Transverse colon (tissue), 4 donors: ENCODE results near the gene HIP1. TPM values are rescaled to one million over a fixed set of nuclear protein-coding genes. Genes with fewer than 3 reads are reported as not detected.
"Not testable (repeated sequence)": the region's sequence is repeated elsewhere in the genome, so short reads cannot be mapped to it uniquely, and the experiment has no call there.

Experiments used
- DNase-seq: peaks from one replicate; pipeline ENCODE4 v3.0.0-alpha.2; 2019
- H3K27ac ChIP-seq, 4 donors: fragments of 200-600 bp; sonication (generic); 2 replicates each; pipeline ENCODE4 v1.5.1; 2016 to 2018; ENCODE audit warnings: inconsistent platforms in 4 of 4
- H3K27me3 ChIP-seq: fragments of 200-600 bp; sonication (generic); 2 replicates; pipeline ENCODE4 v1.5.1; 2017; ENCODE audit warnings: inconsistent platforms
- H3K36me3 ChIP-seq, 4 donors: fragments of 200-600 bp; sonication (generic); 2 replicates each; pipeline ENCODE4 v1.5.1; 2017 to 2019; ENCODE audit warnings: inconsistent platforms in 4 of 4
- H3K4me1 ChIP-seq, 4 donors: fragments of 200-600 bp; sonication (generic); 2 replicates each; pipeline ENCODE4 v1.5.1; 2017 to 2020; ENCODE audit warnings: inconsistent platforms in 4 of 4
- H3K4me3 ChIP-seq, 4 donors: fragments of 200-600 bp; sonication (generic); 1 replicate in 1 of 4; 2 replicates in 3 of 4; pipeline versions ENCODE4 v1.5.1 to v1.6.1; 2017 to 2019; ENCODE audit warnings: inconsistent platforms in 4 of 4
- H3K9me3 ChIP-seq, 2 donors: fragments of 200-600 bp; sonication (generic); 2 replicates each; pipeline ENCODE4 v1.5.1; 2017 to 2019; ENCODE audit warnings: inconsistent platforms in 2 of 2
- EP300 ChIP-seq: sonication (generic); formaldehyde crosslinking; IDR thresholded peaks from one replicate; pipeline ENCODE4 v1.6.1; 2017; ENCODE audit warnings: antibody characterized with exemption, low read depth
- POLR2A ChIP-seq: fragments of 450-650 bp; IDR thresholded peaks from one replicate; pipeline ENCODE4 v1.6.1; 2016; ENCODE audit warnings: antibody characterized with exemption, mild to moderate bottlenecking, moderate library complexity
- POLR2AphosphoS5 ChIP-seq, 3 donors: sonication (generic); formaldehyde crosslinking; IDR thresholded peaks; one replicate each; pipeline ENCODE4 v1.6.1; 2016; ENCODE audit warnings: antibody characterized with exemption in 3 of 3
- WGBS, 2 donors: methylation state at CpG; one replicate each; pipeline ENCODE4 v1.1.5; 2018; ENCODE audit warnings: low coverage in 1 of 2; 5-methylcytosine and 5-hydroxymethylcytosine counted together
- in situ Hi-C, 4 donors: fragments of 200-750 bp; cut with MboI; loops; one replicate each; pipeline versions ENCODE4 v1.15.0 to v1.15.1; 2017; ENCODE audit warnings: low sequenced_read_pairs in 3 of 4, low pct_ligation_motif_present in 1 of 4, low pct_unique_long_range_greater_than_20kb in 1 of 4
- intact Hi-C: fragments of 100-400 bp; cut with DNase I; formaldehyde crosslinking; loops from one replicate; pipeline ENCODE4 v1.15.1; 2023; ENCODE audit warnings: low total_unique reads
- total RNA-seq, 4 donors: library from RNA; depleted of rRNA; stranded (reverse); fragments of >200 nt; gene quantifications; one replicate each; pipeline ENCODE4 v1.1.0, GENCODE V29; 2016
- TF ChIP-seq, protein P1 (sequence below), 5 experiments: fragments of 200-600 bp in 3 of 5; fragments of 450-650 bp in 2 of 5; sonication (generic) in 3 of 5; IDR thresholded peaks; 1 replicate in 2 of 5; 2 replicates in 3 of 5; pipeline ENCODE4 v1.5.1; 2016 to 2017; ENCODE audit warnings: antibody characterized with exemption in 5 of 5, inconsistent platforms in 3 of 5, mild to moderate bottlenecking in 2 of 5, moderate library complexity in 1 of 5

Gene HIP1
- total RNA-seq, 4 donors from 2014 or later, result 3.7 to 20.1 (median 4.7) TPM

DNA sequence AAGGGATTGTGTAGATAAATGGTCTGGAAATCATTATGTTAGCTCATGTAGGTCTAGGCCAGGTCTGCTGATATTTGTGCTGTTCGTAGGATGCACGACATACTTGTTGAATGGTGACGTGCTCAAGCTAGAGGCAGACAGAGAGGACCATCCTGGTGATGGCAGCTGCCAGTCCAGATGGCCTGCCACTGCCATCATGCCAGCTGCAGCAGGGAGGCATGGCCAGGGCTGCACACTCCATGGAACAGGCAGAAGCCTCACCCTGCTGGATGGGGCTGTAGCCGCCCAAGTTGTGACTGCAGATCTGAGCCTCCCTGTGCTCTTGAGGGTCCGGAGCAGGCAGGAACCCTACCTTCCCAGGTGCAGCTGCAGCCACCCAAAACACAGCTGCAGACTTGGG lies 166.3 kb downstream of the HIP1 start:
- TF ChIP-seq EP300, result no peak
- TF ChIP-seq POLR2AphosphoS5 (IDR thresholded peaks at IDR 0.05), result no peak
- TF ChIP-seq, protein P1, sequence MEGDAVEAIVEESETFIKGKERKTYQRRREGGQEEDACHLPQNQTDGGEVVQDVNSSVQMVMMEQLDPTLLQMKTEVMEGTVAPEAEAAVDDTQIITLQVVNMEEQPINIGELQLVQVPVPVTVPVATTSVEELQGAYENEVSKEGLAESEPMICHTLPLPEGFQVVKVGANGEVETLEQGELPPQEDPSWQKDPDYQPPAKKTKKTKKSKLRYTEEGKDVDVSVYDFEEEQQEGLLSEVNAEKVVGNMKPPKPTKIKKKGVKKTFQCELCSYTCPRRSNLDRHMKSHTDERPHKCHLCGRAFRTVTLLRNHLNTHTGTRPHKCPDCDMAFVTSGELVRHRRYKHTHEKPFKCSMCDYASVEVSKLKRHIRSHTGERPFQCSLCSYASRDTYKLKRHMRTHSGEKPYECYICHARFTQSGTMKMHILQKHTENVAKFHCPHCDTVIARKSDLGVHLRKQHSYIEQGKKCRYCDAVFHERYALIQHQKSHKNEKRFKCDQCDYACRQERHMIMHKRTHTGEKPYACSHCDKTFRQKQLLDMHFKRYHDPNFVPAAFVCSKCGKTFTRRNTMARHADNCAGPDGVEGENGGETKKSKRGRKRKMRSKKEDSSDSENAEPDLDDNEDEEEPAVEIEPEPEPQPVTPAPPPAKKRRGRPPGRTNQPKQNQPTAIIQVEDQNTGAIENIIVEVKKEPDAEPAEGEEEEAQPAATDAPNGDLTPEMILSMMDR (IDR thresholded peaks at IDR 0.05), result no peak
- TF ChIP-seq POLR2A, result no peak
- peaks cover 0 to 5% (median 0%) of the 10 kb centered on the region in 4 donors for H3K36me3 ChIP-seq
- no peaks in the 10 kb centered on the region for H3K4me1 ChIP-seq
- intact Hi-C loops (no loop called here), in situ Hi-C loops (no loop called here)
- no peaks in the 10 kb centered on the region for H3K9me3 ChIP-seq
- no peak overlapping the region for H3K4me3 ChIP-seq
- DNase-seq, result no peak
- WGBS, 2 donors, result 98% methylated on average over 4 of the region's 5 CpGs; no CpG with 5 or more reads in 1 of the 2 donors
- H3K27ac ChIP-seq, result no peak overlapping the region
- H3K27me3 ChIP-seq, result no peaks in the 10 kb centered on the region

DNA sequence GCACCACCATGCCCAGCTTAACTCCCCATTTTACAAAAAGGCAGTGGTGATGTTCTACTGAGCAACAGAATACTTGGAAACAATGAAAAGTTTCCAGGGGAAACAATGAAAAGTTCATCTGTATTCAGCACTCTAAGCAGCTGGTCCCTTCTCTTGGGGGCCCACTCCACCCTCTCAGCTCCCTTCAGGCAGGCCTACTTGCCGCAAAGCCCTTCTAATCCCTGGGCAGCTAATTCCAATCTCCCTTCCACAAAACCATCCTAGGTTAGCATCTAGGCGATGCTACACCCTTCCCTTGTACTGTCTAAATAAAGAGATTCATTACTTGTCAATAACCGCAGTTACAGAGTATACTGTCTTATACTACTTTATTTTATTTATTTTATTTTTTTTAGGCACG lies 167.5 kb downstream of the HIP1 start:
- in situ Hi-C loops (no loop called here), intact Hi-C loops (no loop called here)
- Histone ChIP-seq H3K4me1 (no peaks in the 10 kb centered on the region), H3K27me3 (no peaks in the 10 kb centered on the region), H3K9me3 (no peaks in the 10 kb centered on the region), H3K27ac (no peak overlapping the region), H3K36me3 (peaks cover 0 to 5% (median 0%) of the 10 kb centered on the region in 4 donors), H3K4me3 (no peak overlapping the region)
- WGBS, 2 donors, result 94 to 100% methylated on average over 4 of the region's 4 CpGs
- TF ChIP-seq, protein P1 (IDR thresholded peaks at IDR 0.05), result no peak
- TF ChIP-seq POLR2AphosphoS5 (IDR thresholded peaks at IDR 0.05) (no peak), POLR2A (no peak), EP300 (no peak)
- DNase-seq, result no peak

DNA sequence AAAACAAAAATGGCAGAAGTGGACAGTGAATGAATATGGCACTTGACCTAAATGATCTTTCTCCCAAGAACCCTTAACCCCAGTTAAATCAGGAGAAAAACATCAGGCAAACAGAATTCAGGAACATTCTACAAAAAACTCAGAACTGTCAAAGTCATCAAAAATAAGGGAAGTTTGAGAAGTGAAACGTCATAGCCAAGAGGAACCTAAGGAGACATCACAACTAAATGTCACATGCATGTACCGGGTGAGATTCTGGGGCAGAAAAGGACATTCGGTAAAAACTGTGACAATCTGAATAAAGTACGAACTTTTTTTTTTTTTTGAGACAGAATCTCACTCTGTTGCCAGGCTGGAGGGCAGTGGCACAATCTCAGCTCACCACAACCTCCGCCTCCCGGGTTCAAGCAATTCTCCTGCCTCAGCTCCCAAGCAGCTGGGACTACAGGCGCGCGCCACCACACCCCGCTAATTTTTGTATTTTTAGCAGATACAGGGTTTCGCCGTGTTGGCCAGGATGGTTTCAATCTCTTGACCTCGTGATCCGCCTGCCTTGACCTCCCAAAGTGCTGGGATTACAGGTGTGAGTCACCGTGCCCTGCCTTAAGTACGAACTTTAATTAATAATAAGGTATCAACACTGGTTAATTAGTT lies 169.0 kb downstream of the HIP1 start:
- in situ Hi-C loops, DNase-seq, H3K27ac ChIP-seq, H3K27me3 ChIP-seq, H3K9me3 ChIP-seq, H3K4me1 ChIP-seq, H3K36me3 ChIP-seq, H3K4me3 ChIP-seq, intact Hi-C loops: not testable (repeated sequence)
- WGBS, 2 donors, result 56 to 88% methylated on average over 6 to 16 of the region's 16 CpGs

DNA sequence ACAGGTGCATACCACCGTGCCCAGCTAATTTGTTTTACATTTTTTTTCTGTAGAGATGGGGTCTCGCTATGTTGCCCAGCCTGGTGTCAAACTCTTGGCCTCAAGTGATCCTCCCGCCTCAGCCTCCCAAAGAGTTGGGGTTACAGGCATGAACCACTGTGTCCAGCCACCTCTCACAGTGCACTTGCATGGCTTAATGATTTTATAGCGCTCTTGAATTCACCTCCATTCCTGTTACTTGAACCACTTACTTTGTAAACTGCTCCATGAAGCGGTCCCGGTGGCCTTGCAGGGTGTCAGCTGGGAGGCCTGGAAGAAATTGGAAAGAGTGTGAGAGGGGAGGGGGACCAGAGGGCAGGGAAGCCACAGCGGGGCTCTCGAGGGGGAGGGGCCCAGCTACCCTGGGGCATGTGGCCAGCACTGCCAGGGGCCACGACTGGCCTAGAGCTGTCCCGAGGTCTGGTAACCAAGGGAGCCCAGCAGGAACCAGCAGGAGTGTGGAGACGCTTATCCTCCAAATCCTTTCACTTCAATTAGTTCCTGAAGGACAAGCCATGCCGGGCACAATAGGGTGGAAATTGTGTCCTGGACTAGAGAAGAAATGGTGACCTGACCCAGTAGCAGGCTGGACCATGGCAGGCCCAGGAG lies 170.7 kb downstream of the HIP1 start:
- Histone ChIP-seq H3K4me3 (no peak overlapping the region), H3K9me3 (no peaks in the 10 kb centered on the region), H3K27ac (no peak overlapping the region), H3K36me3 (peaks cover 0 to 5% (median 0%) of the 10 kb centered on the region in 4 donors), H3K4me1 (no peaks in the 10 kb centered on the region), H3K27me3 (no peaks in the 10 kb centered on the region)
- TF ChIP-seq POLR2AphosphoS5 (IDR thresholded peaks at IDR 0.05) (no peak), POLR2A (no peak), EP300 (no peak)
- TF ChIP-seq, protein P1 (IDR thresholded peaks at IDR 0.05), result no peak
- DNase-seq, result no peak
- 93 to 100% methylated on average over 3 to 12 of the region's 12 CpGs for WGBS, 2 donors
- in situ Hi-C loops (no loop called here), intact Hi-C loops (no loop called here)
